Measurements from ENCODE around the gene DIAPH3. TPM values are rescaled to one million over a fixed set of nuclear protein-coding genes. Genes with fewer than 3 reads are reported as not detected.

Gene DIAPH3
- total RNA-seq, 4 donors from 2014 or later, result 1.4 to 13.2 (median 2.6) TPM

DNA sequence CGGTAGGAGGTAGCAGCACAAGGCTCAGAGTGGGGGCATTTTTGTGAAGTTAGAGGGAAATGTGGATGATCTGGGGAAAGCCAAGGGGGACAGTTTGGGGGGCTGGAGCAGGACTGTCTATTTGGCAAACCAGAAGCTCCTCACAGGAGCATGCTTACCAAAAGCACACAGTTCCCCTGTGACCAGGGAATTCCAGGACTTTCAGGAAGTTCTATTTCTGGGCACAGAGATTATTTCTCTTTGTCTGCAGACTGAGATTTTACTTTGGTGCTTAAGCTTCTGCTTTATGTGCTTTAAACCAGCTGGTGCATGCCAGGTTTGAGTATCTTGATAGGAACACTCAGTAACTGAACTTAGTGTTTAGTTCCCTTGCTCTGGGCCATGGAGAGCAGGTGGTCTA, 525.3 kb downstream of the DIAPH3 start:
- DNase-seq, result no peak
- H3K4me1 ChIP-seq, result no peaks in the 10 kb centered on the region
- H3K27me3 ChIP-seq, result no peaks in the 10 kb centered on the region
- H3K9me3 ChIP-seq, result no peaks in the 10 kb centered on the region
- no peak overlapping the region for H3K27ac ChIP-seq
- no peaks in the 10 kb centered on the region for H3K36me3 ChIP-seq
- no peak overlapping the region for H3K4me3 ChIP-seq
- TF ChIP-seq POLR2A (IDR thresholded peaks at IDR 0.05), result no peak
- TF ChIP-seq, protein P1, sequence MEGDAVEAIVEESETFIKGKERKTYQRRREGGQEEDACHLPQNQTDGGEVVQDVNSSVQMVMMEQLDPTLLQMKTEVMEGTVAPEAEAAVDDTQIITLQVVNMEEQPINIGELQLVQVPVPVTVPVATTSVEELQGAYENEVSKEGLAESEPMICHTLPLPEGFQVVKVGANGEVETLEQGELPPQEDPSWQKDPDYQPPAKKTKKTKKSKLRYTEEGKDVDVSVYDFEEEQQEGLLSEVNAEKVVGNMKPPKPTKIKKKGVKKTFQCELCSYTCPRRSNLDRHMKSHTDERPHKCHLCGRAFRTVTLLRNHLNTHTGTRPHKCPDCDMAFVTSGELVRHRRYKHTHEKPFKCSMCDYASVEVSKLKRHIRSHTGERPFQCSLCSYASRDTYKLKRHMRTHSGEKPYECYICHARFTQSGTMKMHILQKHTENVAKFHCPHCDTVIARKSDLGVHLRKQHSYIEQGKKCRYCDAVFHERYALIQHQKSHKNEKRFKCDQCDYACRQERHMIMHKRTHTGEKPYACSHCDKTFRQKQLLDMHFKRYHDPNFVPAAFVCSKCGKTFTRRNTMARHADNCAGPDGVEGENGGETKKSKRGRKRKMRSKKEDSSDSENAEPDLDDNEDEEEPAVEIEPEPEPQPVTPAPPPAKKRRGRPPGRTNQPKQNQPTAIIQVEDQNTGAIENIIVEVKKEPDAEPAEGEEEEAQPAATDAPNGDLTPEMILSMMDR (IDR thresholded peaks at IDR 0.05), result no peak

DNA sequence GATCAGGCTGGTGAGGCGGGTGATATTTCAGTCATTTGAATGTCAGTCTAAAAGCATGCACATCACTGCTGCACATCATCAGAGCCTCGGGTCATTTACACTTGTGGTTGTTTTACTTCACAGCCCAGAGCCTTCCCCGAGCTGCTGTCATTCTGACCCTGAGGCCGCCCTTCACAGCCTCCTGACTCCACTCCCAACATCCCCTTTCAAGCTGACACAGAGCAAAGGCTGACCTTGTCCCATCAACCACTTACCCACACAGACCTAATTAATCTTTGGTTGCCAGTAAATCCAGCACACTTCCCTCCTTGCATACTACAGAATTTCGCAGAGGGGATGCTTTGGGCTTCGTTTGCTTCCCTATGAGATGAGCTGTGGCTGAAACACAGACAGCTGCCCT, 528.1 kb downstream of the DIAPH3 start:
- no peaks in the 10 kb centered on the region for H3K4me1 ChIP-seq
- DNase-seq, result no peak
- no peak for TF ChIP-seq POLR2A (IDR thresholded peaks at IDR 0.05)
- TF ChIP-seq, protein P1 (IDR thresholded peaks at IDR 0.05), result no peak

DNA sequence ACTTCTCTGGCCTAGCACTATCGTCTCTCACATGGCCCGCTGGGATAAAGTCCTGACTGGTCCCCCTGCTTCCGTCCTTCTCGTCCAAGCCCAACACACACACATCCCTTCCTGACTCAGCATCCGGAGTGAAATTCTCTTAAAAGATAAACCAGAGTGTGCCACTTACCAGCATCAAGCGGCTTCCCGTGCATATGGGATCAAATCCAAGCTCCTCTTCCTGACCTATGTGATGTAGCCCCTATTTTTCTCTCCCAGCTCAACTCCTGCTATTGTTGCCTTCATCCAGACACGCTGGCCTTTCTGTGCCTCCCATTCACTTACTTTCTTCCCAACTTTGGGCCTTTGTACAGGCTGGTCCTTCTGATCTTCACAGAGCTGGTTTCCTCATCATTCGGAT, 530.4 kb downstream of the DIAPH3 start:
- H3K27me3 ChIP-seq, result no peaks in the 10 kb centered on the region
- no peaks in the 10 kb centered on the region for H3K36me3 ChIP-seq
- H3K9me3 ChIP-seq, result no peaks in the 10 kb centered on the region
- no peak overlapping the region for H3K27ac ChIP-seq
- no peak overlapping the region for H3K4me3 ChIP-seq
- no peak for DNase-seq
- H3K4me1 ChIP-seq, result no peaks in the 10 kb centered on the region
- TF ChIP-seq, protein P1 (IDR thresholded peaks at IDR 0.05), result no peak
- TF ChIP-seq POLR2A (IDR thresholded peaks at IDR 0.05), result no peak

More for the DNA sequence above, 528.1 kb downstream of the DIAPH3 start:
- Histone ChIP-seq H3K36me3 (no peaks in the 10 kb centered on the region), H3K27me3 (no peaks in the 10 kb centered on the region), H3K4me3 (no peak overlapping the region), H3K9me3 (no peaks in the 10 kb centered on the region), H3K27ac (no peak overlapping the region)

DNA sequence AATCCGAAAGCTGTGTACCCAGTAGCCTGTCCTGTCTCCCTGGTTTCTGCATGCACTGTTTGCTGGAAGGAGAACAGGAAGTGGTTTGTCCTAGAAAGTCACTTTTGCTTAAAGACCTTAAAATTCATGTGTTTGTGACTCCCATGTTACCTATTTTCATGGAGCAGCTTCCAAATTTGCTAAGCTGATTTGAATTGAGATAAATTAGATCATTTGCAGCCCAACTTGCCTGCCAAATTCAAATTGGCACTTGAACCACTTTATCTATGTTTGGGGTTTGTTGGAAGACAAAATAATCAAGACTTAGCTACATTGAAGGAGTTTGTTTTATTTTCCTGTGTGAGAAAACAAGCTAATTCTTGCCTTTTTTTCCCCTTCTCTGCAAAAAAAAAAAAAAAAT, 532.5 kb downstream of the DIAPH3 start:
- no peak overlapping the region for H3K4me3 ChIP-seq
- H3K4me1 ChIP-seq, result no peaks in the 10 kb centered on the region
- TF ChIP-seq POLR2A (IDR thresholded peaks at IDR 0.05), result no peak
- H3K36me3 ChIP-seq, result no peaks in the 10 kb centered on the region
- no peaks in the 10 kb centered on the region for H3K9me3 ChIP-seq
- DNase-seq, result no peak
- H3K27me3 ChIP-seq, result no peaks in the 10 kb centered on the region
- no peak overlapping the region for H3K27ac ChIP-seq

DNA sequence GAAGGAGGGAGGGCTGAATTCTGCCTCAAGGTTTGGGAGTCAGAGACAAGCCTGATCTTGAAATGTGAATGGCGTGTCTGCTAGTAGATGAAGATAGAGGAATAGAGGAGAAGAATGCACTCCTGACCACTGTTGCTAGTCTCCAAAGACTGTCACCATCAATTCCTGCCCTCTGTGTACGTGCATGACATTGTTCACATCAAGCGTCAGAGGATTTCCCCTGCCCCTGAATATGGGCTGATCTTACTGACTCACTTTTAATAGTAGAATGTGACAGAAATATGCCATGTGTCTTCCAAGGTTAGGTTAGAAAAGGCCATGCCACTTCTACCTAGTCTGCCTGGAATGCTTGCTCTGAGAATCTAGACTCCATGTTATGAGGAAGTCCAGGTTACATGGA, 538.6 kb downstream of the DIAPH3 start:
- H3K4me3 ChIP-seq, result no peak overlapping the region
- H3K27me3 ChIP-seq, result no peaks in the 10 kb centered on the region
- DNase-seq, result no peak
- no peak for TF ChIP-seq POLR2A (IDR thresholded peaks at IDR 0.05)
- TF ChIP-seq, protein P1 (IDR thresholded peaks at IDR 0.05), result no peak
- no peaks in the 10 kb centered on the region for H3K9me3 ChIP-seq
- no peaks in the 10 kb centered on the region for H3K4me1 ChIP-seq
- H3K27ac ChIP-seq, result no peak overlapping the region
- H3K36me3 ChIP-seq, result no peaks in the 10 kb centered on the region

DNA sequence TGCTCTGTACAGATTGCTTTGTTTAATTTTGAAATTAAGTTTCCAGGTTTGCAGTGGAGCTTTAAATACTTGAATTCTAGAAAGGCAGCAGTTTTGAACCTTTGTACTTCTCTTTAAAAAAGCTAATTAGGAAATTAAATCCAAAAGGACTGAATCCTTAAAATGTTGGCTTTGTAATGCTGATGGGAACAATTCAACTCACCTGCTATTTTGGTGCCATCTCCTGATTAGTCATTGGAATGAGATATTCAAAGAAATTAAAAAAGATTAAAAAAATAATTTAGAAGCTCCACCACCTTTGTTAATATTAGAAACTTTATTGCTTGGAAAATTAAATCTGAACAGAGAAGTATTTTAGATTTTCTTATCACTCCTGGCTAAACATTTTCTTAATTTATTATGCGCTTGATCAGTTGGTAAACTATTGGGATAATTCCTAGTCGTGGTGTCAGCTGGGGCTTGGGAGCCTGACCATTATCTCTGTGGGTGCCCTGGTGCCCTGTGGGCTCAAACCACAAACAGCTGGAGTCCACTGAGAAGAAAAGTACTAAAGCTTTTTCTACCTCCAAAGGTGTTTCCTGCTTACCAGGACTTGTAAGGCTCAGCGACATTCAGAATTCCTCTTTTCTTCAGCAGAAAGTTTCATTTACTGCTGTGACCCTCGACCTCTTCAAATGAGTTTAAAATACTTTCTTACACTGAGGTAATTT, 540.4 kb downstream of the DIAPH3 start:
- TF ChIP-seq, protein P1 (IDR thresholded peaks at IDR 0.05), result no peak
- no peak for TF ChIP-seq POLR2A (IDR thresholded peaks at IDR 0.05)
- H3K36me3 ChIP-seq, result no peaks in the 10 kb centered on the region
- H3K27ac ChIP-seq, result no peak overlapping the region

More for the DNA sequence above, 540.4 kb downstream of the DIAPH3 start:
- no peaks in the 10 kb centered on the region for H3K4me1 ChIP-seq
- H3K4me3 ChIP-seq, result no peak overlapping the region
- H3K27me3 ChIP-seq, result no peaks in the 10 kb centered on the region
- no peaks in the 10 kb centered on the region for H3K9me3 ChIP-seq
- no peak for DNase-seq
